HL-60/S4 treated with phorbol 12-myristate 13-acetate at 8.2 ng/mL for 4 days and 3 days (cell line): ENCODE data around the gene UVSSA.
"Not testable (repeated sequence)": the region's sequence is repeated elsewhere in the genome, so short reads cannot be mapped to it uniquely, and the experiment has no call there.

Source experiments
- in situ Hi-C: fragments of 300-500 bp; cut with MboI; formaldehyde crosslinking; loops from 2 replicates; pipeline ENCODE4 v1.15.0; 2022; ENCODE audit warnings: low sequenced_read_pairs

UVSSA gene

GRCh38 chr4:1413687-1414479 lies 66.9 kb downstream of the UVSSA start:
- in situ Hi-C loops, result no loop called here

- in situ Hi-C loops, result no loop called here
These were observed 68.0 kb downstream of the UVSSA start for GRCh38 chr4:1414831-1415680.

GRCh38 chr4:1415681-1415981 lies 68.6 kb downstream of the UVSSA start:
- in situ Hi-C loops, result no loop called here

DNA sequence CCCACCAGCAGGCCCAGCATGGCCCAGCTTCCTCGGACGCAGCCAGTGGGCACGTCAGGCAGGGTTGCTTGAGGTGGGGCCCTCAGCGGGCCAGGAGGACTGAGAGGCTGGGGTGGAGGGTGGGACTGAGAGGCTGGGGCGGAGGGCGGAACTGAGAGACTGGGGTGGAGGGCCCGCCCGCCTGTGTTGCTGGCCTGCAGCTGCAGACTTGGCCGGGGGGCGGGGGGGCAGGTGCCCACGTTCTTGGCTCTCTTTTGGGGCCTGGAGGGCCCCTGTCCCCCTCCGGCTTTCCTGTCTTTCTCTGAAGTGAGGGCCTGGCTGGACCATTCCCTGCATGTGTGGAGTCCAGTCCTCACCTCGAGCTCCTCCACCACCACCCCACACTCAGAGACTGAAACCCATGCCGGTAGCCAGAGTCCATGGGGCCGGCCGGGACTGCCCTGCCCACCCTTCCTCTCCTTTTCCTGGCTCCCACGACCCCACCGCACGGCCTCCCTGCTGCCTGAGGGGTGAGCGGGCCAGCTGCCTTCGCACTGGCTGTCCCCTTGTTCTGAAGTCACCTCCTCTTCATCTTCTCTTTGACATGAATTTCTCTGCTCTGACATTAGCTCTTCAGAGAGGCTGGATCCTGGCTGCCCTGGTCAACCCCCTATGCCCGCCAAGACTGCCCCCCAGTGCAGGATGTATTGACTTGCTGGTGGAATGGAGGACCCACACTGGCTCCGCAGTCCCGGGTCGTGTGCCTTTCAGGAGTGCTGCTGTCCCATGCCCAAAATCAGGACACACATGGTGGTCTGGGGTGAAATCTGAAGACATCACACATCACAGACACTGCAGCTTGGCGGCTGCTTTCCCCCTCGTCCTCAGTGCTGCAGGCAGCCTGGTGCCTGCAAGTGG lies 69.3 kb downstream of the UVSSA start:
- in situ Hi-C loops, result no loop called here

GRCh38 chr4:1416948-1417260 lies 69.9 kb downstream of the UVSSA start:
- in situ Hi-C loops, result no loop called here

GRCh38 chr4:1417522-1418390 lies 70.7 kb downstream of the UVSSA start:
- in situ Hi-C loops, result no loop called here

GRCh38 chr4:1418494-1419285 lies 71.7 kb downstream of the UVSSA start:
- in situ Hi-C loops, result no loop called here

- in situ Hi-C loops, result no loop called here
These were observed 72.7 kb downstream of the UVSSA start for GRCh38 chr4:1419708-1420107.

DNA sequence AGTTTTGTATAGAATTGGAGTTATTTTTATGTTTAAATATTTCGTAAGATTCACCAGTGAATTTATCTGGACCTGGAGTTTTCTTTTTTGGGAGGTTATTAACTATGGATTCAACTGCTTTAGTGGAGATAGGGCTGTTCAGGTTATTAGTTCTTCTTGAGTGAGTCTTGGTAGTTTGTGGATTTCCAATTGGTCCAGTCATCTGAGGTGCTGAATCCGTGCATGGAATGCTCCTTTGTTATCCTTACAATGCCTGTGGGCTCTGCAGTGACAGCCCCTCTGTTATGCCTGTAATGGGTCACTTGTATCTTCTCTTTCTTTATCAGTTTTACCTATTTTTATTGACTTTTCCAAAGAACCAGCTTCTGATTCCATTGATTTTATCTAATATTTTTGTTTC lies 74.6 kb downstream of the UVSSA start:
- in situ Hi-C loops, result no loop called here

- in situ Hi-C loops, result no loop called here
These were observed 80.0 kb downstream of the UVSSA start for GRCh38 chr4:1427010-1427409.

DNA sequence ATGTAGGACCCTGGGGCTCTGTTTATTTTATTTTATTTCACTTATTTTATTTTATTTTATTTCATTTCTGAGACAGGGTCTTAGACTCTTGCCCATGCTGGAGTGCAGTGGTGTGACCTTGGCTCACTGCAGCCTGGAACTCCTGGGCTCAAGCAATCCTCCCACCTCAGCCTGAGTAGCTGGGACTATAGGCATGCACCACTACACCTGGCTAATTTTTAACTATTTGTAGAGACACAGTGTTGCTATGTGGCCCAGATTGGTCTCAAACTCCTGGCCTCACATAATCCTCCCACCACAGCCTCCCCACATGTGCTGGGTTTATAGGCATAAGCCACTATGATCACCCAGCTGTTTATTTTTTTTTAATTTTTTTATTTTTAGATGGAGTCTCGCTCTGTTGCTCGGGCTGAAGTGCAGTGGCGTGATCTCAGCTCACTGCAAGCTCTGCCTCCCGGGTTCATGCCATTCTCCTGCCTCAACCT lies 96.7 kb downstream of the UVSSA start:
- in situ Hi-C loops, result not testable (repeated sequence)
